ENCODE data around the gene ALG11. TPM values are rescaled to one million over a fixed set of nuclear protein-coding genes. Genes with fewer than 3 reads are reported as not detected.

Gene ALG11
- total and polyA plus RNA-seq, 5 donors from 2014 or later: 19.2 to 27.6 (median 23.7) TPM

GRCh38 chr13:51999510-51999911, 12.7 kb upstream of the ALG11 start:
- Mint-ChIP-seq H3K36me3 (no peaks in the 10 kb centered on the region), H3K4me3 (no peak overlapping the region), H3K27ac (no peak overlapping the region), H3K4me1 (peaks cover 0 to 3% (median 0%) of the 10 kb centered on the region in 4 donors), H3K27me3 (peaks cover 42% of the 10 kb centered on the region), H3K9me3 (no peaks in the 10 kb centered on the region)
- Histone ChIP-seq H3K27ac (ENCODE audit: insufficient read depth, low read length, poor library complexity, severe bottlenecking) (no peak overlapping the region), H3K4me3 (ENCODE audit: low read depth, low read length) (no peak overlapping the region), H3K9me3 (ENCODE audit: control insufficient read depth in 2 of 2, low read length in 2 of 2) (no peaks in the 10 kb centered on the region), H3K36me3 (ENCODE audit: control insufficient read depth, insufficient read depth, low read length) (no peaks in the 10 kb centered on the region), H3K4me1 (ENCODE audit: control insufficient read depth, insufficient read depth, low read length, poor library complexity, severe bottlenecking) (no peaks in the 10 kb centered on the region), H3K27me3 (ENCODE audit: control insufficient read depth, insufficient read depth, low read length) (peaks cover 13% of the 10 kb centered on the region)
- no peak for DNase-seq
- no peak for ATAC-seq (ENCODE audit: low read depth in 2 of 2)

DNA sequence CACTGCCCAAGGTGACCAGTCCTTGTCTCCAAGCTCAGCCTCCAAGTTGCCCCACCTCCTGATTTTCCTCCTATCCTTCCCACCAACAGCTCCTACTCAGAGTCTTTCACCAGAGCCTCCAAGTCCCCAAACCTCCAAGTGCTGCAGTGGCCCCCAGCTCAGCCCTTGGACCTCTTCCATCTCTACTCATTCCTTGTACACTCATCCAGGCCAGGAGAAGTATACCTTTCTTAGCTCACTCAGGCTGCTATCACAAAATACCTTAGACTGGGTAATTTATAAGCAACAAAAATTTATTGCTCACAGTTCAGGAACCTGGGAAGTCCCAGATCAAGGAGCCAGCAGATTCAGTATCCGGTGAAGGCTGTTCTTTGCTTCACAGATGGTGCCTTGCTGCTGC, 12.3 kb upstream of the ALG11 start:
- H3K4me1 ChIP-seq (ENCODE audit: control insufficient read depth, insufficient read depth, low read length, poor library complexity, severe bottlenecking): no peaks in the 10 kb centered on the region
- no peak for DNase-seq
- no peaks in the 10 kb centered on the region for H3K9me3 ChIP-seq (ENCODE audit: control insufficient read depth in 2 of 2, low read length in 2 of 2)
- no peak overlapping the region for H3K27ac ChIP-seq (ENCODE audit: insufficient read depth, low read length, poor library complexity, severe bottlenecking)
- no peaks in the 10 kb centered on the region for H3K9me3 Mint-ChIP-seq
- no peak for ATAC-seq (ENCODE audit: low read depth in 2 of 2)
- no peaks in the 10 kb centered on the region for H3K36me3 ChIP-seq (ENCODE audit: control insufficient read depth, insufficient read depth, low read length)
- peaks cover 13% of the 10 kb centered on the region for H3K27me3 ChIP-seq (ENCODE audit: control insufficient read depth, insufficient read depth, low read length)
- H3K36me3 Mint-ChIP-seq: no peaks in the 10 kb centered on the region
- H3K27me3 Mint-ChIP-seq: peaks cover 38% of the 10 kb centered on the region
- H3K4me1 Mint-ChIP-seq: peaks cover 0 to 3% (median 0%) of the 10 kb centered on the region in 4 donors
- H3K4me3 Mint-ChIP-seq: peak overlapping the region in 1 of 4 donors; percentile 11
- H3K27ac Mint-ChIP-seq: no peak overlapping the region
- H3K4me3 ChIP-seq (ENCODE audit: low read depth, low read length): no peak overlapping the region

DNA sequence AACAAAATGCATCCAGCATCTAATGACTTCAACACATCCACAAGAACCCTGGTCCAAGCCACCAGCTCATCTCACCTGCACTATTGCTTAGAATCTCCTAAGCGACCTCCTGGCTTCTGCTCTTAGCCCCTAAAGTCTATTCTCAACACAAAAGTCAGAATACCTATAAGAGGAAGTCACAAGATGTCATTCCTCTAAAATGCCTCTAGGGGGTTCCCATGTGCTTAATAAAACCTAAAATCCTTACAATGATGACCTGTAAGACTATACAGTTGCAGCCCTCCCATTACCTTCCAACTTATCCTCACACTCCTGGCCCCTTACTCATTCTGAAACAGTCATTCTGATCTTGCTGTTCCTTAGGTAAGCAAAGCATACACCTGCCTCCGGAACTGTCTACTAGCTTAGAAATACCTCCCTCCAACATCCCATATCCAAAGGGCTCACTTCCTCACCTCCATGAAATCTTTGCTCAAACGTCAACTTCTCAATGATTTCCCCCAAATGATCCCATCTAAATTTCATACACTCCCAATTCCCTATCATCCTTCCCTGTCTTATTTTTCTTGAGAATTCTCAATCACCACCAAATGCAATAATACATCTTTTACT, 11.0 kb upstream of the ALG11 start:
- Histone ChIP-seq H3K4me3 (ENCODE audit: low read depth, low read length) (no peak overlapping the region), H3K27ac (ENCODE audit: insufficient read depth, low read length, poor library complexity, severe bottlenecking) (no peak overlapping the region), H3K4me1 (ENCODE audit: control insufficient read depth, insufficient read depth, low read length, poor library complexity, severe bottlenecking) (no peaks in the 10 kb centered on the region), H3K27me3 (ENCODE audit: control insufficient read depth, insufficient read depth, low read length) (peaks cover 7% of the 10 kb centered on the region), H3K36me3 (ENCODE audit: control insufficient read depth, insufficient read depth, low read length) (no peaks in the 10 kb centered on the region), H3K9me3 (ENCODE audit: control insufficient read depth in 2 of 2, low read length in 2 of 2) (no peaks in the 10 kb centered on the region)
- Mint-ChIP-seq H3K9me3 (no peaks in the 10 kb centered on the region), H3K4me3 (no peak overlapping the region), H3K4me1 (no peaks in the 10 kb centered on the region), H3K27me3 (peaks cover 33% of the 10 kb centered on the region), H3K36me3 (no peaks in the 10 kb centered on the region), H3K27ac (no peak overlapping the region)
- DNase-seq (peak in 2 of 3 donors; percentile 41 to 69), ATAC-seq (ENCODE audit: low read depth in 2 of 2) (peak; percentile 69 to 73)

GRCh38 chr13:52002361-52002760, 9.8 kb upstream of the ALG11 start:
- Mint-ChIP-seq H3K4me1 (no peaks in the 10 kb centered on the region), H3K27me3 (peaks cover 27% of the 10 kb centered on the region), H3K36me3 (no peaks in the 10 kb centered on the region), H3K27ac (no peak overlapping the region), H3K9me3 (peaks cover 0 to 2% (median 0%) of the 10 kb centered on the region in 7 donors), H3K4me3 (no peak overlapping the region)
- no peak overlapping the region for H3K27ac ChIP-seq (ENCODE audit: insufficient read depth, low read length, poor library complexity, severe bottlenecking)
- ATAC-seq (ENCODE audit: low read depth in 2 of 2): no peak
- H3K4me3 ChIP-seq (ENCODE audit: low read depth, low read length): no peak overlapping the region
- no peaks in the 10 kb centered on the region for H3K36me3 ChIP-seq (ENCODE audit: control insufficient read depth, insufficient read depth, low read length)
- no peak for DNase-seq
- H3K27me3 ChIP-seq (ENCODE audit: control insufficient read depth, insufficient read depth, low read length): peaks cover 11% of the 10 kb centered on the region
- no peaks in the 10 kb centered on the region for H3K4me1 ChIP-seq (ENCODE audit: control insufficient read depth, insufficient read depth, low read length, poor library complexity, severe bottlenecking)
- no peaks in the 10 kb centered on the region for H3K9me3 ChIP-seq (ENCODE audit: control insufficient read depth in 2 of 2, low read length in 2 of 2)

DNA sequence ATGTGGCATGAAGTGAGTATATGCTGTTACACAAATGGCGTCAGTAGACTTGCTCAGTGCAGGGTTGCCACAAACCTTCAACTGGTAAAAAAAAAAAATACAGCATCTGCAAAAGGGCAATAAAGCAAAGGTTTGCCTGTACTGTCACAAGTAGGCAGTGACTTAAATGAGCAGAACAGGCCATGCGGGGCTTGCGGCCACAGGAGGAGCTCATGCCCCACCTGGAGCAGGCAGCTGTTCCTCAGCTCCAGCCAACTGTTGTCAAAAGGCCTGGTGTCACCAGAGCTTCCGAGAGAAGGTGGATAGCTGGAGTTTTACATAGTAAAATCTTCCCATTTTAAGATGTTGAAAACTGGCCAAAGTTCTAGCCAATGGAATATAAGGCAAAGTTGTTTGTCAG, 8.7 kb upstream of the ALG11 start:
- H3K9me3 ChIP-seq (ENCODE audit: control insufficient read depth in 2 of 2, low read length in 2 of 2): no peaks in the 10 kb centered on the region
- ATAC-seq (ENCODE audit: low read depth in 2 of 2) (no peak), DNase-seq (no peak)
- no peaks in the 10 kb centered on the region for H3K4me1 ChIP-seq (ENCODE audit: control insufficient read depth, insufficient read depth, low read length, poor library complexity, severe bottlenecking)
- Mint-ChIP-seq H3K4me1 (no peaks in the 10 kb centered on the region), H3K27ac (no peak overlapping the region), H3K4me3 (no peak overlapping the region), H3K9me3 (peaks cover 0 to 4% (median 0%) of the 10 kb centered on the region in 7 donors), H3K36me3 (no peaks in the 10 kb centered on the region), H3K27me3 (peaks cover 35% of the 10 kb centered on the region)
- H3K27me3 ChIP-seq (ENCODE audit: control insufficient read depth, insufficient read depth, low read length): peaks cover 15% of the 10 kb centered on the region
- H3K36me3 ChIP-seq (ENCODE audit: control insufficient read depth, insufficient read depth, low read length): no peaks in the 10 kb centered on the region
- H3K4me3 ChIP-seq (ENCODE audit: low read depth, low read length): no peak overlapping the region
- no peak overlapping the region for H3K27ac ChIP-seq (ENCODE audit: insufficient read depth, low read length, poor library complexity, severe bottlenecking)

GRCh38 chr13:52004511-52005170, 7.6 kb upstream of the ALG11 start:
- no peak overlapping the region for H3K4me3 Mint-ChIP-seq
- no peak overlapping the region for H3K27ac Mint-ChIP-seq
- H3K36me3 Mint-ChIP-seq: no peaks in the 10 kb centered on the region
- peaks cover 41% of the 10 kb centered on the region for H3K27me3 Mint-ChIP-seq
- no peak for ATAC-seq (ENCODE audit: low read depth in 2 of 2)
- no peak overlapping the region for H3K27ac ChIP-seq (ENCODE audit: insufficient read depth, low read length, poor library complexity, severe bottlenecking)
- no peaks in the 10 kb centered on the region for H3K36me3 ChIP-seq (ENCODE audit: control insufficient read depth, insufficient read depth, low read length)
- no peaks in the 10 kb centered on the region for H3K4me1 Mint-ChIP-seq
- no peak overlapping the region for H3K4me3 ChIP-seq (ENCODE audit: low read depth, low read length)
- H3K4me1 ChIP-seq (ENCODE audit: control insufficient read depth, insufficient read depth, low read length, poor library complexity, severe bottlenecking): no peaks in the 10 kb centered on the region
- no peaks in the 10 kb centered on the region for H3K9me3 ChIP-seq (ENCODE audit: control insufficient read depth in 2 of 2, low read length in 2 of 2)
- peaks cover 15% of the 10 kb centered on the region for H3K27me3 ChIP-seq (ENCODE audit: control insufficient read depth, insufficient read depth, low read length)
- H3K9me3 Mint-ChIP-seq: peaks cover 0 to 4% (median 0%) of the 10 kb centered on the region in 7 donors
- DNase-seq: no peak

DNA sequence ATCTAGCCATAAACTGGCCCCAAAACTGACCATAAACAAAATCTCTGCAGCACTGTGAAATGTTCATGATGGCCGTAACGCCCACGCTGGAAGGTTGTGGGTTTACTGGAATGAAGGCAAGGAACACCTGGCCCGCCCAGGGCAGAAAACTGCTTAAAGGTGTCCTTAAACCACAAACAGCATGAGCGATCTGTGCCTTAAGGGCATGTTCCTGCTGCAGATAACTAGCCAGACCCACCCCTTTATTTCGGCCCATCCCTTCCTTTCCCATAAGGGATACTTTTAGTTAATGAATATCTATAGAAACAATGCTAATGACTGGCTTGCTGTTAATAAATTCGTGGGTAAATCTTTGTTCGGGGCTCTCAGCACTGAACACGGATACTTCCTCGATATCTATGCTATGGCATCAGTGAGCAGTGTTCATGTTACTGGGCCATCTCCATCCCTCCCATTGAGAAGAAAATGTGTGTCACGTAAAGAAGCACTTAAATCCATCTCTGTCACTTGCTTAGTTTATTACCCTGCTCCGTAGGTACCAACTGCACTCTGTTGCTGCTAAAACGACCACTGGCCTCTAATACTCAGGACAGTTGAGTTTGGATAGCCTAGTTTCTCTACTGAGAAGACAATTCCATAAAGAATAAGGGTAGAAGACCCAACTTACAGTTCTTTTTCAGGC, 6.2 kb upstream of the ALG11 start:
- no peak overlapping the region for H3K27ac Mint-ChIP-seq
- DNase-seq (no peak), ATAC-seq (ENCODE audit: low read depth in 2 of 2) (no peak)
- H3K27me3 Mint-ChIP-seq: peaks cover 48% of the 10 kb centered on the region
- H3K4me3 Mint-ChIP-seq: no peak overlapping the region
- Histone ChIP-seq H3K27me3 (ENCODE audit: control insufficient read depth, insufficient read depth, low read length) (peaks cover 27% of the 10 kb centered on the region), H3K4me3 (ENCODE audit: low read depth, low read length) (no peak overlapping the region), H3K4me1 (ENCODE audit: control insufficient read depth, insufficient read depth, low read length, poor library complexity, severe bottlenecking) (peaks cover 4% of the 10 kb centered on the region), H3K9me3 (ENCODE audit: control insufficient read depth in 2 of 2, low read length in 2 of 2) (no peaks in the 10 kb centered on the region), H3K36me3 (ENCODE audit: control insufficient read depth, insufficient read depth, low read length) (no peaks in the 10 kb centered on the region), H3K27ac (ENCODE audit: insufficient read depth, low read length, poor library complexity, severe bottlenecking) (no peak overlapping the region)
- no peaks in the 10 kb centered on the region for H3K36me3 Mint-ChIP-seq
- peaks cover 0 to 4% (median 0%) of the 10 kb centered on the region in 7 donors for H3K9me3 Mint-ChIP-seq
- peaks cover 4 to 9% (median 7%) of the 10 kb centered on the region in 4 donors for H3K4me1 Mint-ChIP-seq

Measured in CD4-positive, CD25-positive, alpha-beta regulatory T cell (primary cell).